Right lobe of liver (tissue), 6 donors: ENCODE results near the gene DUSP8. TPM values are rescaled to one million over a fixed set of nuclear protein-coding genes. Genes with fewer than 3 reads are reported as not detected.
A peak's percentile ranks its signal among the peaks of the same experiment; 100 is the strongest.

Experiments
- ATAC-seq, 4 donors: fragments of 200-7000 bp; cut with Tn5 transposase; one replicate each; pipeline ENCODE4 v1.9.1; 2020; ENCODE audit warnings: mild to moderate bottlenecking in 4 of 4, moderate library complexity in 4 of 4
- DNase-seq, 3 donors: peaks; one replicate each; pipeline ENCODE4 v3.0.0-alpha.2; 2020
- H3K27ac ChIP-seq, 3 donors: fragments of 200-600 bp; one replicate each; pipeline ENCODE4 v1.8.0; 2022
- H3K27me3 ChIP-seq, 2 donors: fragments of 200-600 bp; one replicate each; pipeline ENCODE4 v1.8.0; 2022
- H3K36me3 ChIP-seq, 4 donors: fragments of 200-600 bp; sonication (generic) in 1 of 4; one replicate each; pipeline versions ENCODE4 v1.5.1 to v1.8.0; 2017 to 2022; ENCODE audit warnings: control low read depth in 1 of 4
- H3K4me1 ChIP-seq, 4 donors: fragments of 200-600 bp; sonication (generic) in 1 of 4; one replicate each; pipeline versions ENCODE4 v1.5.1 to v1.8.0; 2017 to 2022; ENCODE audit warnings: control low read depth in 1 of 4
- H3K4me3 ChIP-seq, 3 donors: fragments of 200-600 bp; one replicate each; pipeline ENCODE4 v1.8.0; 2022
- H3K9me3 ChIP-seq, 4 donors: fragments of 200-600 bp; sonication (generic) in 1 of 4; one replicate each; pipeline versions ENCODE4 v1.5.1 to v1.8.0; 2017 to 2022; ENCODE audit warnings: control low read depth in 1 of 4
- POLR2A ChIP-seq: fragments of 450-650 bp; IDR thresholded peaks from one replicate; pipeline ENCODE4 v1.6.1; 2017; ENCODE audit warnings: antibody characterized with exemption, mild to moderate bottlenecking
- WGBS: methylation state at CpG from one replicate; pipeline ENCODE4 v1.1.6; 2018; ENCODE audit warnings: low coverage, low lambda C conversion rate; ENCODE audit not compliant: insufficient coverage; ENCODE audit errors: missing lambda C conversion rate; 5-methylcytosine and 5-hydroxymethylcytosine counted together
- intact Hi-C, 2 donors: fragments of 100-400 bp; cut with DNase I; formaldehyde crosslinking; loops; one replicate each; pipeline versions ENCODE4 v1.11.2 to v1.14.1; 2022
- total RNA-seq, 6 experiments: library from RNA; depleted of rRNA in 2 of 6; stranded (reverse); fragments of >200 nt in 2 of 6; fragmentation: NEBNext Ultra II Directional in 3 of 6; extraction: Animal tissue kit (Norgen Biotek cat#: 25700) in 3 of 6; gene quantifications; one replicate each; pipeline versions ENCODE4 v1.1.0 to v1.2.4, GENCODE V29; 2016 to 2023
- TF ChIP-seq, protein P1 (sequence below), 4 donors: fragments of 200-600 bp in 3 of 4; fragments of 450-650 bp in 1 of 4; IDR thresholded peaks; one replicate each; pipeline versions ENCODE4 v1.5.1 to v1.8.0; 2016 to 2022; ENCODE audit warnings: antibody characterized with exemption in 4 of 4, mild to moderate bottlenecking in 2 of 4
- donor health status: DM: no; HTN: yes; CAD: no.
- donor health status: DM: no; HTN: no; CAD: no.
- donor health status: DM: no; HTN: no; CAD: no.
- donor health status: DM: no; HTN: yes; CAD: no.
- donor health status: DM: no; HTN: yes; CAD: no.

DUSP8 gene
- total RNA-seq, 6 experiments from 2014 or later: 0.22 to 13.7 (median 4.4) TPM

DNA sequence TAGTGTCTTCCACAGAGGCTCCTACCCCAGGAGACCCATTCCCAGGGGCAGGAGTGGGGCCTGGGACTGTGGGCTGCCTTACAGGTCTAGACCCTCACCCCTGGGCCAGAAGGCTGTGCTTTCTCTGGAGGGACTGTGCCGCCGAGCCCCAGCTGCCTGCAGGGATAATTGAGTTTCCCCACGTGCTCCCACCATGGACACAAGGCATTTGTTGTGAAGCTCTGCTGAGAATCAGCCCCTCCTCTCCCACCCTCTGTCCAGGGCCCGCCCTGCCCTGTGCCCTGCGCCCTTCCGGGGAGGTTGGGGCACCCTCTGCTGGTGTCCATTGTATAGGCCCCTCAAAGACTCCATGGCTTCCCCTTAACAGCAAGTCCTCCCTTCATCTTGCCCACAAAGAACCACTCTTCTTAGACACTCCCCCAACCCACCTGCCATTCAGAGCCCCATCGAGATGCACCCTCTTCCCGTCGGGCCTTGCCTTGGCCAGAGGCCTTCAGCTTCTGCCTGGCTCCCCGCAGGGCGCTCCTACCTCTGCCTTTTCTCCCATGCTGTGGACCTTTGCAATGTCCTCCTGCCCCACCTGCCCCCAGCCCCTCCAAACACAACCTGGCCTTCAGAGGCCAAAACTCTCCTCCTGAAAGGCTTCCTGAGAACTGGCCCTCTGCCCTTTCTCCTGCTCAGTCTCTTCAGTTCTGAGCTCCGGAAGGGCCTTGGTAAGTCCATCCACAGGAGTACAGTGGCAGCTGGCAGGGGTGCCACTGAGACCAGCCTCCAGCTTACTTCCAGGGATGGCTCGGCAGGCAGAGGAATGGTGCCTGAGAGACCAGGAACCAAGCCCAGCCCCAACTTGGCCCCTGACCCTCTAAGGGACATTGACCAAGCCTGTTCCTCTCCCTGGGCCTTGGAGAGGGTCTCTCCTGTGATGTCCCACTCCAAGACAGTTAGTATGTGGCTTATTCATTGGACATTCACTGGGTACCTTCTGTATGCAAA lies 22.4 kb downstream of the DUSP8 start:
- ATAC-seq (no peak), DNase-seq (no peak)
- H3K9me3 ChIP-seq: no peaks in the 10 kb centered on the region
- H3K27ac ChIP-seq: no peak overlapping the region
- no peaks in the 10 kb centered on the region for H3K36me3 ChIP-seq
- peaks cover 0 to 18% (median 0%) of the 10 kb centered on the region in 4 donors for H3K4me1 ChIP-seq
- H3K27me3 ChIP-seq: peaks cover 0 to 5% of the 10 kb centered on the region in 2 donors
- no peak overlapping the region for H3K4me3 ChIP-seq
- TF ChIP-seq POLR2A: no peak
- TF ChIP-seq, protein P1, sequence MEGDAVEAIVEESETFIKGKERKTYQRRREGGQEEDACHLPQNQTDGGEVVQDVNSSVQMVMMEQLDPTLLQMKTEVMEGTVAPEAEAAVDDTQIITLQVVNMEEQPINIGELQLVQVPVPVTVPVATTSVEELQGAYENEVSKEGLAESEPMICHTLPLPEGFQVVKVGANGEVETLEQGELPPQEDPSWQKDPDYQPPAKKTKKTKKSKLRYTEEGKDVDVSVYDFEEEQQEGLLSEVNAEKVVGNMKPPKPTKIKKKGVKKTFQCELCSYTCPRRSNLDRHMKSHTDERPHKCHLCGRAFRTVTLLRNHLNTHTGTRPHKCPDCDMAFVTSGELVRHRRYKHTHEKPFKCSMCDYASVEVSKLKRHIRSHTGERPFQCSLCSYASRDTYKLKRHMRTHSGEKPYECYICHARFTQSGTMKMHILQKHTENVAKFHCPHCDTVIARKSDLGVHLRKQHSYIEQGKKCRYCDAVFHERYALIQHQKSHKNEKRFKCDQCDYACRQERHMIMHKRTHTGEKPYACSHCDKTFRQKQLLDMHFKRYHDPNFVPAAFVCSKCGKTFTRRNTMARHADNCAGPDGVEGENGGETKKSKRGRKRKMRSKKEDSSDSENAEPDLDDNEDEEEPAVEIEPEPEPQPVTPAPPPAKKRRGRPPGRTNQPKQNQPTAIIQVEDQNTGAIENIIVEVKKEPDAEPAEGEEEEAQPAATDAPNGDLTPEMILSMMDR (IDR thresholded peaks at IDR 0.05): no peak
- 88% methylated on average over 5 of the region's 13 CpGs for WGBS
- intact Hi-C loops: loop anchor here in 1 of 2 donors (10.0 kb wide), 1 partner anchor 85 kb away; no protein-coding TSS in a partner anchor

DNA sequence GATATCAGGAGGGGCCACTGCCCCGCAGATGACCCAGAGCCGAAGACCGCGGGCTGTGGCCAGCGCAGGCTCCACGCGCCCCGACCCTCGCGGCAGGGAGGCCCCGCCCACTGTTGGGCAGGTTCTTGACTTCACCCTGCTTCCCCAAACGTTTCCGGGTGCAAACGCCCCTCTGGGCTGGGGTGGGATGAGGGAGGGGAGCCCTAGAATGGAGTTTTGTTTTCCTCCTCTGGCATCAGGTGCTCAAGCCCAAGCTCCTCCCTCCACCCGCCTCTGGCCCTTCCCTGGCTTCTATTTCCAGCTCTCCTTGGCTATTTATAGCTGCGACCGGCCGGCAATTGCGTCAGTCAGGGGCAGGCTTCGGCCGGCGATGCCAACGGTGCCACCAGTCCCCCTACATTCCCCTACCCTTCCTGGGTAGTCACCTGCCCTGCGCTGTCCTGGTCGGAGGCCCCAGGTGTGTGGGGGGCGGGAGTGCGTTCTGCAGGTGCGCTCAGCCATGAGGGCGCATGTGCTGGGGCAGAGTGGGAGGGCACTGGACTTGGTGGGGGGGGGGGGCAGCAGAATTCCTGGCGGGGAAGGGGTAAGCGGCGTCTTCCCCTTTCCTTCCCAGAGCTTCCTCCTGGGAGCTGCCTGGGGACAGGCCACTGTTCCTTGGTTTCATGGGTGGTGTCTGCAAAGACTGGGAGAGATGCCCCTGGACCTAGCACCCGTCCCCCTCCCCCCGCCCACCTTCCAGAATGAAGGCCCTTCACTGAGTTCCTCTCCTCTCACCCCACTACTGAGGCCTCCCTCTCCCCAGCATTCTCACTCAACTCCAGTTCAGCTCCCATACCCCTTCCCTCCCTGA lies 23.6 kb downstream of the DUSP8 start:
- H3K9me3 ChIP-seq: no peaks in the 10 kb centered on the region
- H3K27ac ChIP-seq: no peak overlapping the region
- H3K4me3 ChIP-seq: no peak overlapping the region
- peaks cover 0 to 5% of the 10 kb centered on the region in 2 donors for H3K27me3 ChIP-seq
- ATAC-seq (peak; percentile 77 to 86 (median 80)), DNase-seq (peak; percentile 79 to 87 (median 80))
- 5% methylated on average over 14 of the region's 34 CpGs for WGBS
- intact Hi-C loops: loop anchor here in 1 of 2 donors (10.0 kb wide), 1 partner anchor 86 kb away; no protein-coding TSS in a partner anchor
- no peaks in the 10 kb centered on the region for H3K36me3 ChIP-seq
- H3K4me1 ChIP-seq: peaks cover 0 to 23% (median 0%) of the 10 kb centered on the region in 4 donors
- TF ChIP-seq, protein P1 (IDR thresholded peaks at IDR 0.05): no peak
- TF ChIP-seq POLR2A: peak; percentile 52

DNA sequence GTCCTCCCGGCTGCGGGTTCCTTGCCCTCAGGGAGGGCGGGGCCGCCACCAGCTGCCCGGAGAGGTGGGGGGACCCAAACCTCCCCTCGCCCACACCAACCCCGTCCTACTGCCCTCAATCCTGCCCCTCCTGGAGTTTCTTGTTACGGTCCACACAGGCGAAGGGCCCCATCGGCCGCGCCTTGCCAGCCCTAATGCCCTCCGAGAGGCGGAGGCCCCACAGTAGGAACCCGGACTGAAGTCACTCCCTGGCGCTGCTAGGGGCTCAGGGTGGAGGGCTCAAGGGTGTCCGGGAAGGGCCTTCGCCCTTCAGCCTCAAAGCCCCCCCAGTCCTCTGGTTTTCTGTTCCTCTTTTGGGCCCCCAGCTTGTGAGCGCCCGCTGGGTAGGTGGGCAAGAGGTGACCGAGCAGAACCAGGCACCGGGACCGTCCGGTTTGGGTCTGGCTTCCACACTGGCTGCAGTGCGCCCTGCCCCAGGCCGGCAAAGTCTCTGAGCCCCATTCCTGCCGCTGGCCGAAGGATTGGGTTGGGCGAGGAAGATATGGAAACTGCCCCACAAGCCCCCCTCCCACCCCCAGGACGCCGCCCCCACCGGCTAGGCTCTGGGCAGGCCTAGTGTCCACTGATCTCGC lies 24.5 kb downstream of the DUSP8 start:
- Histone ChIP-seq H3K36me3 (no peaks in the 10 kb centered on the region), H3K9me3 (no peaks in the 10 kb centered on the region), H3K4me3 (no peak overlapping the region), H3K27me3 (peaks cover 0 to 5% of the 10 kb centered on the region in 2 donors), H3K27ac (no peak overlapping the region), H3K4me1 (peaks cover 0 to 23% (median 0%) of the 10 kb centered on the region in 4 donors)
- ATAC-seq: peak in 1 of 4 donors; percentile 3
- WGBS: 8% methylated on average over 10 of the region's 33 CpGs
- TF ChIP-seq, protein P1 (IDR thresholded peaks at IDR 0.05): no peak
- no peak for TF ChIP-seq POLR2A
- no peak for DNase-seq
- intact Hi-C loops: loop anchor here in 1 of 2 donors (10.0 kb wide), 1 partner anchor 87 kb away; no protein-coding TSS in a partner anchor
